Measurements from ENCODE around the gene MT1H.

DNA sequence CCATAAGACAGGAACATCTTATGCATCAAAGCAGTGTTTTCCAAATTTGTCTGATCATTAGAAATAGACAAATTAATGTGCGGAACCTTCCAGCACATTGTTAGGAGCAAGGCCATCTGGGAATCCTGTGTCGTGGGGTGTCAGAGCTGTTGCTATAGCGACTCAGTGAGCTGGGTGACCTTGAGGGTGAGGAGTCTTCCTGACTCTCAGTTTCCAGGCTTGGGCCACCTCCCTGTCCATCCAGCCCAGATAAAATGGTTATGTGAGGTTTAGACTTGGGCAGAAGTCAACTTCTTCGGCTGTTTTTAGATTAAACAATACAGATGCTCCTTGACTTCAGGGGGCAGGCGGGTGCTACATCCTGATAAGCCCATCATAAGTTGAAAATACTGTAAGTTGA lies 33.2 kb downstream of the MT1H start:
- TF ChIP-seq POLR2A (IDR thresholded peaks at IDR 0.05) = no peak
- TF ChIP-seq CTCF (IDR thresholded peaks at IDR 0.05) = no peak
- no peak for TF ChIP-seq POLR2AphosphoS5 (IDR thresholded peaks at IDR 0.05)
